WTC11 (cell line): Measurements from ENCODE around the gene UGT1A10.

ENCODE experiments used
- TF ChIP-seq, protein P1 (sequence below): fragments of 200-600 bp; IDR thresholded peaks from 2 replicates; pipeline ENCODE4 v1.8.0; 2022; ENCODE audit warnings: antibody characterized with exemption
- TF ChIP-seq, protein P2 (sequence below): sonication (generic); formaldehyde crosslinking; IDR thresholded peaks from 2 replicates; pipeline ENCODE4 v1.8.0; 2022; ENCODE audit warnings: mild to moderate bottlenecking, missing genetic modification reagents

GRCh38 chr2:233620204-233620603 lies 16.0 kb upstream of the UGT1A10 start:
- TF ChIP-seq, protein P1, sequence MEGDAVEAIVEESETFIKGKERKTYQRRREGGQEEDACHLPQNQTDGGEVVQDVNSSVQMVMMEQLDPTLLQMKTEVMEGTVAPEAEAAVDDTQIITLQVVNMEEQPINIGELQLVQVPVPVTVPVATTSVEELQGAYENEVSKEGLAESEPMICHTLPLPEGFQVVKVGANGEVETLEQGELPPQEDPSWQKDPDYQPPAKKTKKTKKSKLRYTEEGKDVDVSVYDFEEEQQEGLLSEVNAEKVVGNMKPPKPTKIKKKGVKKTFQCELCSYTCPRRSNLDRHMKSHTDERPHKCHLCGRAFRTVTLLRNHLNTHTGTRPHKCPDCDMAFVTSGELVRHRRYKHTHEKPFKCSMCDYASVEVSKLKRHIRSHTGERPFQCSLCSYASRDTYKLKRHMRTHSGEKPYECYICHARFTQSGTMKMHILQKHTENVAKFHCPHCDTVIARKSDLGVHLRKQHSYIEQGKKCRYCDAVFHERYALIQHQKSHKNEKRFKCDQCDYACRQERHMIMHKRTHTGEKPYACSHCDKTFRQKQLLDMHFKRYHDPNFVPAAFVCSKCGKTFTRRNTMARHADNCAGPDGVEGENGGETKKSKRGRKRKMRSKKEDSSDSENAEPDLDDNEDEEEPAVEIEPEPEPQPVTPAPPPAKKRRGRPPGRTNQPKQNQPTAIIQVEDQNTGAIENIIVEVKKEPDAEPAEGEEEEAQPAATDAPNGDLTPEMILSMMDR = no peak
- TF ChIP-seq, protein P2, sequence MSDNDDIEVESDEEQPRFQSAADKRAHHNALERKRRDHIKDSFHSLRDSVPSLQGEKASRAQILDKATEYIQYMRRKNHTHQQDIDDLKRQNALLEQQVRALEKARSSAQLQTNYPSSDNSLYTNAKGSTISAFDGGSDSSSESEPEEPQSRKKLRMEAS = no peak
